ENCODE results near the gene MAGI2. TPM values are rescaled to one million over a fixed set of nuclear protein-coding genes. Genes with fewer than 3 reads are reported as not detected.

The MAGI2 gene
- total and polyA plus RNA-seq, 4 donors, result 0.37 to 4.1 (median 1.4) TPM

GRCh38 chr7:78164459-78164858 is 1289.0 kb downstream of the MAGI2 start:
- H3K4me3 ChIP-seq (ENCODE audit: low read depth in 1 of 3, low read length in 3 of 3), result no peak overlapping the region
- DNase-seq (ENCODE audit: low spot score), result no peak
- no peaks in the 10 kb centered on the region for H3K27me3 ChIP-seq (ENCODE audit: control insufficient read depth in 4 of 4, insufficient read depth in 4 of 4, low read length in 3 of 4)
- H3K9ac ChIP-seq (ENCODE audit: low read depth in 1 of 2, low read length in 2 of 2), result no peak overlapping the region
- no peaks in the 10 kb centered on the region for H3K36me3 ChIP-seq (ENCODE audit: control insufficient read depth in 4 of 4, insufficient read depth in 3 of 4, low read depth in 1 of 4, low read length in 3 of 4)
- H3K27ac ChIP-seq (ENCODE audit: low read depth in 1 of 2, low read length in 2 of 2), result no peak overlapping the region
- no peaks in the 10 kb centered on the region for H3K9me3 ChIP-seq (ENCODE audit: control insufficient read depth in 4 of 4, low read length in 3 of 4)
- TF ChIP-seq CTCF (IDR thresholded peaks at IDR 0.05; ENCODE audit: low read depth, low read length, missing input control), result no peak
- TF ChIP-seq HNF4G (IDR thresholded peaks at IDR 0.05), result no peak
- TF ChIP-seq REST (IDR thresholded peaks at IDR 0.05), result no peak
- TF ChIP-seq ATF3 (IDR thresholded peaks at IDR 0.05), result no peak
- TF ChIP-seq YY1 (IDR thresholded peaks at IDR 0.05), result no peak
- 30% methylated on average over 1 of the region's 1 CpG for WGBS
- H3K4me1 ChIP-seq (ENCODE audit: control insufficient read depth in 4 of 4, insufficient read depth in 4 of 4, low read length in 3 of 4), result no peaks in the 10 kb centered on the region

- H3K9ac ChIP-seq (ENCODE audit: low read depth in 1 of 2, low read length in 2 of 2), result no peak overlapping the region
- no peaks in the 10 kb centered on the region for H3K9me3 ChIP-seq (ENCODE audit: control insufficient read depth in 4 of 4, low read length in 3 of 4)
- no peaks in the 10 kb centered on the region for H3K27me3 ChIP-seq (ENCODE audit: control insufficient read depth in 4 of 4, insufficient read depth in 4 of 4, low read length in 3 of 4)
- no peak overlapping the region for H3K27ac ChIP-seq (ENCODE audit: low read depth in 1 of 2, low read length in 2 of 2)
- 68% methylated on average over 5 of the region's 5 CpGs for WGBS
- H3K4me3 ChIP-seq (ENCODE audit: low read depth in 1 of 3, low read length in 3 of 3), result no peak overlapping the region
- H3K4me1 ChIP-seq (ENCODE audit: control insufficient read depth in 4 of 4, insufficient read depth in 4 of 4, low read length in 3 of 4), result no peaks in the 10 kb centered on the region
- DNase-seq (ENCODE audit: low spot score), result no peak
- no peak for TF ChIP-seq FOXA2 (IDR thresholded peaks at IDR 0.05)
- TF ChIP-seq MAX (IDR thresholded peaks at IDR 0.05), result no peak
- no peak for TF ChIP-seq EGR1 (IDR thresholded peaks at IDR 0.05; ENCODE audit: low read depth in 2 of 2)
- no peaks in the 10 kb centered on the region for H3K36me3 ChIP-seq (ENCODE audit: control insufficient read depth in 4 of 4, insufficient read depth in 3 of 4, low read depth in 1 of 4, low read length in 3 of 4)
These were observed 1291.7 kb downstream of the MAGI2 start for GRCh38 chr7:78161781-78162180.

GRCh38 chr7:78159545-78159944 is 1293.9 kb downstream of the MAGI2 start:
- Histone ChIP-seq H3K4me1 (ENCODE audit: control insufficient read depth in 4 of 4, insufficient read depth in 4 of 4, low read length in 3 of 4) (no peaks in the 10 kb centered on the region), H3K27me3 (ENCODE audit: control insufficient read depth in 4 of 4, insufficient read depth in 4 of 4, low read length in 3 of 4) (no peaks in the 10 kb centered on the region), H3K9ac (ENCODE audit: low read depth in 1 of 2, low read length in 2 of 2) (no peak overlapping the region), H3K9me3 (ENCODE audit: control insufficient read depth in 4 of 4, low read length in 3 of 4) (no peaks in the 10 kb centered on the region), H3K27ac (ENCODE audit: low read depth in 1 of 2, low read length in 2 of 2) (no peak overlapping the region), H3K4me3 (ENCODE audit: low read depth in 1 of 3, low read length in 3 of 3) (no peak overlapping the region), H3K36me3 (ENCODE audit: control insufficient read depth in 4 of 4, insufficient read depth in 3 of 4, low read depth in 1 of 4, low read length in 3 of 4) (no peaks in the 10 kb centered on the region)
- TF ChIP-seq RXRA (IDR thresholded peaks at IDR 0.05), result no peak
- DNase-seq (ENCODE audit: low spot score), result no peak
- 93% methylated on average over 2 of the region's 2 CpGs for WGBS

Measured in liver (tissue), 9 donors.